H9 (cell line): Measurements from ENCODE around the gene KATNB1. TPM values are rescaled to one million over a fixed set of nuclear protein-coding genes. Genes with fewer than 3 reads are reported as not detected.

ENCODE experiments used
- DNase-seq: peaks from one replicate; pipeline ENCODE4 v3.0.0-alpha.2; 2017
- H2AFZ ChIP-seq: one replicate; pipeline ENCODE4 v1.6.1; 2013; ENCODE audit warnings: mild to moderate bottlenecking, low read length, control low read depth, moderate library complexity
- H2AK5ac ChIP-seq: 2 replicates; pipeline ENCODE4 v1.6.1; 2013; ENCODE audit warnings: low read length, control low read depth, mixed read lengths; ENCODE audit not compliant: insufficient read length
- H2BK120ac ChIP-seq: one replicate; pipeline ENCODE4 v1.6.1; 2013; ENCODE audit warnings: low read depth, mild to moderate bottlenecking, low read length, control low read depth, inconsistent platforms; ENCODE audit not compliant: poor library complexity, severe bottlenecking
- H2BK12ac ChIP-seq: 2 replicates; pipeline ENCODE4 v1.6.1; 2013; ENCODE audit warnings: low read length, control low read depth, mixed read lengths, low read depth; ENCODE audit not compliant: insufficient read length
- H2BK15ac ChIP-seq: 2 replicates; pipeline ENCODE4 v1.6.1; 2013; ENCODE audit warnings: low read depth, low read length, control low read depth
- H2BK20ac ChIP-seq: one replicate; pipeline ENCODE4 v1.6.1; 2013; ENCODE audit warnings: low read depth, mild to moderate bottlenecking, low read length, control low read depth, inconsistent platforms; ENCODE audit not compliant: poor library complexity, severe bottlenecking
- H2BK5ac ChIP-seq: 2 replicates; pipeline ENCODE4 v1.6.1; 2013; ENCODE audit warnings: low read length, control low read depth, mixed read lengths; ENCODE audit not compliant: insufficient read length
- H3K14ac ChIP-seq: 2 replicates; pipeline ENCODE4 v1.6.1; 2013; ENCODE audit warnings: low read length, control low read depth; ENCODE audit not compliant: insufficient read depth
- H3K18ac ChIP-seq: 2 replicates; pipeline ENCODE4 v1.6.1; 2013; ENCODE audit warnings: low read depth, mild to moderate bottlenecking, mixed read lengths, low read length, control low read depth; ENCODE audit not compliant: insufficient read length
- H3K23ac ChIP-seq: 2 replicates; pipeline ENCODE4 v1.6.1; 2013; ENCODE audit warnings: low read length, control low read depth, mixed read lengths, low read depth; ENCODE audit not compliant: insufficient read length
- H3K23me2 ChIP-seq: 2 replicates; pipeline ENCODE4 v1.6.1; 2013; ENCODE audit warnings: low read depth, mild to moderate bottlenecking, mixed read lengths, low read length, control low read depth; ENCODE audit not compliant: insufficient read length, poor library complexity, severe bottlenecking
- H3K27ac ChIP-seq: 2 replicates; pipeline ENCODE4 v1.5.1; 2013; ENCODE audit warnings: low read length, control low read depth, mixed read lengths, low read depth; ENCODE audit not compliant: insufficient read length
- H3K27me3 ChIP-seq: 2 replicates; pipeline ENCODE4 v1.6.1; 2013; ENCODE audit warnings: low read length, control low read depth, inconsistent platforms; ENCODE audit not compliant: insufficient read depth
- H3K4ac ChIP-seq: 2 replicates; pipeline ENCODE4 v1.6.1; 2013; ENCODE audit warnings: low read depth, mild to moderate bottlenecking, control low read depth, inconsistent platforms, low read length, moderate library complexity
- H3K4me1 ChIP-seq: 2 replicates; pipeline ENCODE4 v1.6.1; 2013; ENCODE audit warnings: low read length, control low read depth, inconsistent platforms; ENCODE audit not compliant: insufficient read depth
- H3K4me2 ChIP-seq: 2 replicates; pipeline ENCODE4 v1.6.1; 2013; ENCODE audit warnings: low read length, control low read depth, mixed read lengths; ENCODE audit not compliant: insufficient read length, insufficient read depth
- H3K56ac ChIP-seq: 2 replicates; pipeline ENCODE4 v1.6.1; 2013; ENCODE audit warnings: low read depth, mild to moderate bottlenecking, mixed read lengths, low read length, control low read depth; ENCODE audit not compliant: insufficient read length
- H3K79me1 ChIP-seq: 2 replicates; pipeline ENCODE4 v1.6.1; 2013; ENCODE audit warnings: low read depth, mild to moderate bottlenecking, moderate library complexity, low read length, control low read depth, inconsistent platforms; ENCODE audit not compliant: insufficient read depth, poor library complexity, severe bottlenecking
- H3K79me2 ChIP-seq: 2 replicates; pipeline ENCODE4 v1.6.1; 2013; ENCODE audit warnings: low read length, control low read depth, inconsistent platforms; ENCODE audit not compliant: insufficient read depth
- H3K9ac ChIP-seq: 2 replicates; pipeline ENCODE4 v1.6.1; 2013; ENCODE audit warnings: low read length, control low read depth, mixed read lengths; ENCODE audit not compliant: insufficient read length; ENCODE audit errors: extremely low read depth
- H3K9me3 ChIP-seq: one replicate; pipeline ENCODE4 v1.6.1; 2013; ENCODE audit warnings: low read depth, low read length, inconsistent platforms; ENCODE audit not compliant: control insufficient read depth
- H3T11ph ChIP-seq: one replicate; pipeline ENCODE4 v1.6.1; 2013; ENCODE audit warnings: mild to moderate bottlenecking, low read length, control low read depth, inconsistent platforms
- H4K20me1 ChIP-seq: one replicate; pipeline ENCODE4 v1.6.1; 2013; ENCODE audit not compliant: control insufficient read depth, insufficient read length, insufficient read depth
- H4K5ac ChIP-seq: 2 replicates; pipeline ENCODE4 v1.6.1; 2013; ENCODE audit warnings: low read depth, mild to moderate bottlenecking, mixed read lengths, low read length, control low read depth; ENCODE audit not compliant: insufficient read length
- H4K8ac ChIP-seq: replicated peaks from 2 replicates; pipeline ENCODE4 v1.6.1; 2013; ENCODE audit warnings: low read length, control low read depth, mixed read lengths, low read depth; ENCODE audit not compliant: insufficient read length
- H4K91ac ChIP-seq: 2 replicates; pipeline ENCODE4 v1.6.1; 2013; ENCODE audit warnings: low read depth, mild to moderate bottlenecking, moderate library complexity, mixed read lengths, low read length, control low read depth; ENCODE audit not compliant: insufficient read length
- H3K27ac Mint-ChIP-seq, 3 experiments: 2 replicates in 2 of 3; 3 replicates in 1 of 3; pipeline ENCODE4 v1.8.0; 2020 to 2021; ENCODE audit warnings: mixed read lengths in 3 of 3, mild to moderate bottlenecking in 1 of 3, moderate library complexity in 1 of 3
- H3K27me3 Mint-ChIP-seq: 2 replicates; pipeline ENCODE4 v1.8.0; 2021; ENCODE audit warnings: low read depth, mild to moderate bottlenecking, moderate library complexity, mixed read lengths
- H3K36me3 Mint-ChIP-seq, 3 experiments: 2 replicates in 2 of 3; 3 replicates in 1 of 3; pipeline ENCODE4 v1.8.0; 2020 to 2021; ENCODE audit warnings: low read depth in 3 of 3, mixed read lengths in 3 of 3; ENCODE audit not compliant: insufficient read depth in 1 of 3
- H3K4me1 Mint-ChIP-seq, 2 experiments: 2 replicates each; pipeline ENCODE4 v1.8.0; 2020; ENCODE audit warnings: mixed read lengths in 2 of 2
- H3K4me3 Mint-ChIP-seq, 2 experiments: 2 replicates in 1 of 2; 3 replicates in 1 of 2; pipeline ENCODE4 v1.8.0; 2020 to 2021; ENCODE audit warnings: mild to moderate bottlenecking in 2 of 2, mixed read lengths in 2 of 2, moderate library complexity in 1 of 2
- H3K9me3 Mint-ChIP-seq, 2 experiments: 2 replicates in 1 of 2; 3 replicates in 1 of 2; pipeline ENCODE4 v1.8.0; 2020; ENCODE audit warnings: mild to moderate bottlenecking in 2 of 2, mixed read lengths in 2 of 2, moderate library complexity in 1 of 2
- WGBS: extraction: QIAGEN DNeasy Blood & Tissue Kit; methylation state at CpG from one replicate; pipeline ENCODE4 v1.1.7; 2013; ENCODE audit warnings: missing lambda C conversion rate, low lambda C conversion rate, mixed read lengths; ENCODE audit not compliant: insufficient read length; ENCODE audit errors: extremely low coverage; 5-methylcytosine and 5-hydroxymethylcytosine counted together
- total RNA-seq: library from RNA; stranded (reverse); gene quantifications from 2 replicates; pipeline ENCODE4 v1.2.1, GENCODE V29; 2021
- TF ChIP-seq, protein P1 (sequence below): fragments of 200-600 bp; sonication (generic); conservative IDR thresholded peaks from 3 replicates; pipeline ENCODE4 v1.8.0; 2021; ENCODE audit warnings: antibody characterized with exemption, mild to moderate bottlenecking

KATNB1 gene
- total RNA-seq, 1 experiment from 2014 or later: 29.9 TPM

DNA sequence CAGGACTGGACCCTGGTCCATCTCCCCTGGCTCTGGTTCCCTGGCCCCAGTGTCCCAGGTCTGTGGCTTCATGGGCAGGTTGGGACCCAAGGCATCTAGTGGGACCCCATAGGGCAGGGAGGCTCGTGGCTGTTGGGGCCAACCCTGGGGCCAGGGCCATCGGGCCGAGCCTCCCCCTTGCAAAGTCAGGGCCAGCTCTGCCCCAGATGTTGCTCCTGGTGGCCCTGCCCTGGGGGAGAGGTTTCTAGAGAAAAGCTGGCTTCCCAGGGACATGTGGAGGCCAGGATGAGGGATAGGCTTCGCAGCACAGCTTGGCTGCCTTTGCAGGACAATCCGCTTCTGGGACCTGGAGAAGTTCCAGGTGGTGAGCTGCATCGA is 16.6 kb downstream of the KATNB1 start:
- H4K20me1 ChIP-seq: no peaks in the 10 kb centered on the region
- no peak overlapping the region for H2BK5ac ChIP-seq
- H4K8ac ChIP-seq: no peak overlapping the region

More for the DNA sequence above, 16.6 kb downstream of the KATNB1 start:
- no peak overlapping the region for H3K23ac ChIP-seq
- no CpG with 5 or more reads among the region's 6 CpGs for WGBS
- H2BK120ac ChIP-seq: no peak overlapping the region
- H3K9me3 ChIP-seq: no peaks in the 10 kb centered on the region
- no peak for DNase-seq
- Mint-ChIP-seq H3K4me3 (no peak overlapping the region), H3K36me3 (peaks cover 0 to 30% (median 20%) of the 10 kb centered on the region in 3 experiments; a peak in 5 of 7 replicates), H3K9me3 (no peaks in the 10 kb centered on the region), H3K4me1 (no peaks in the 10 kb centered on the region), H3K27ac (no peak overlapping the region), H3K27me3 (no peaks in the 10 kb centered on the region; the same call in 1 of the 2 replicates)
- no peak overlapping the region; the same call in 1 of the 2 replicates for H3K14ac ChIP-seq
- no peaks in the 10 kb centered on the region for H3K79me2 ChIP-seq
- H2BK20ac ChIP-seq: no peak overlapping the region
- TF ChIP-seq, protein P1, sequence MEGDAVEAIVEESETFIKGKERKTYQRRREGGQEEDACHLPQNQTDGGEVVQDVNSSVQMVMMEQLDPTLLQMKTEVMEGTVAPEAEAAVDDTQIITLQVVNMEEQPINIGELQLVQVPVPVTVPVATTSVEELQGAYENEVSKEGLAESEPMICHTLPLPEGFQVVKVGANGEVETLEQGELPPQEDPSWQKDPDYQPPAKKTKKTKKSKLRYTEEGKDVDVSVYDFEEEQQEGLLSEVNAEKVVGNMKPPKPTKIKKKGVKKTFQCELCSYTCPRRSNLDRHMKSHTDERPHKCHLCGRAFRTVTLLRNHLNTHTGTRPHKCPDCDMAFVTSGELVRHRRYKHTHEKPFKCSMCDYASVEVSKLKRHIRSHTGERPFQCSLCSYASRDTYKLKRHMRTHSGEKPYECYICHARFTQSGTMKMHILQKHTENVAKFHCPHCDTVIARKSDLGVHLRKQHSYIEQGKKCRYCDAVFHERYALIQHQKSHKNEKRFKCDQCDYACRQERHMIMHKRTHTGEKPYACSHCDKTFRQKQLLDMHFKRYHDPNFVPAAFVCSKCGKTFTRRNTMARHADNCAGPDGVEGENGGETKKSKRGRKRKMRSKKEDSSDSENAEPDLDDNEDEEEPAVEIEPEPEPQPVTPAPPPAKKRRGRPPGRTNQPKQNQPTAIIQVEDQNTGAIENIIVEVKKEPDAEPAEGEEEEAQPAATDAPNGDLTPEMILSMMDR: no peak
- no peak overlapping the region for H2AK5ac ChIP-seq
- no peak overlapping the region for H3K4me2 ChIP-seq
- no peak overlapping the region for H3T11ph ChIP-seq
- H3K4me1 ChIP-seq: no peaks in the 10 kb centered on the region
- no peak overlapping the region for H2BK15ac ChIP-seq
- H3K18ac ChIP-seq: no peak overlapping the region
- no peak overlapping the region for H3K9ac ChIP-seq
- H4K91ac ChIP-seq: no peak overlapping the region
- no peaks in the 10 kb centered on the region for H3K23me2 ChIP-seq
- no peak overlapping the region for H3K4ac ChIP-seq
- H2AFZ ChIP-seq: no peak overlapping the region
- no peaks in the 10 kb centered on the region for H3K79me1 ChIP-seq
- H3K27me3 ChIP-seq: no peaks in the 10 kb centered on the region
- H4K5ac ChIP-seq: no peak overlapping the region
- H2BK12ac ChIP-seq: no peak overlapping the region
- no peak overlapping the region for H3K56ac ChIP-seq
- H3K27ac ChIP-seq: no peak overlapping the region
